Mammary epithelial cell (primary cell): ENCODE results near the gene ATP1A1.

Experiments
- CTCF ChIP-seq, 2 donors: IDR thresholded peaks in 1 of 2; conservative IDR thresholded peaks in 1 of 2; 2 replicates each; pipeline ENCODE4 v1.5.1; 2011 to 2012; ENCODE audit warnings: inconsistent platforms in 2 of 2, low read length in 2 of 2, mild to moderate bottlenecking in 2 of 2, control low read depth in 1 of 2, low read depth in 1 of 2; ENCODE audit not compliant: insufficient read depth in 1 of 2; ENCODE audit errors: extremely low read depth in 1 of 2
- EZH2 ChIP-seq: IDR thresholded peaks from 2 replicates; pipeline ENCODE4 v1.6.1; 2012; ENCODE audit warnings: low read length, inconsistent platforms, borderline replicate concordance

GRCh38 chr1:116392717-116393404, 19.8 kb downstream of the ATP1A1 start:
- TF ChIP-seq CTCF (conservative IDR thresholded peaks at IDR 0.05 in 1 of 2, IDR thresholded peaks at IDR 0.05 in 1 of 2; ENCODE audit: extremely low read depth in 1 of 2, insufficient read depth in 1 of 2, low read depth in 1 of 2, low read length in 2 of 2) (no peak), EZH2 (no peak)
